Measurements from ENCODE around the gene TMEM198. TPM values are rescaled to one million over a fixed set of nuclear protein-coding genes. Genes with fewer than 3 reads are reported as not detected.

TMEM198 gene
- total and polyA plus RNA-seq, 9 of the 15 experiments (the other 6 are each of a cell fraction or from before 2014, with no cell fraction given) = 0.03 to 3.8 (median 1.0) TPM

DNA sequence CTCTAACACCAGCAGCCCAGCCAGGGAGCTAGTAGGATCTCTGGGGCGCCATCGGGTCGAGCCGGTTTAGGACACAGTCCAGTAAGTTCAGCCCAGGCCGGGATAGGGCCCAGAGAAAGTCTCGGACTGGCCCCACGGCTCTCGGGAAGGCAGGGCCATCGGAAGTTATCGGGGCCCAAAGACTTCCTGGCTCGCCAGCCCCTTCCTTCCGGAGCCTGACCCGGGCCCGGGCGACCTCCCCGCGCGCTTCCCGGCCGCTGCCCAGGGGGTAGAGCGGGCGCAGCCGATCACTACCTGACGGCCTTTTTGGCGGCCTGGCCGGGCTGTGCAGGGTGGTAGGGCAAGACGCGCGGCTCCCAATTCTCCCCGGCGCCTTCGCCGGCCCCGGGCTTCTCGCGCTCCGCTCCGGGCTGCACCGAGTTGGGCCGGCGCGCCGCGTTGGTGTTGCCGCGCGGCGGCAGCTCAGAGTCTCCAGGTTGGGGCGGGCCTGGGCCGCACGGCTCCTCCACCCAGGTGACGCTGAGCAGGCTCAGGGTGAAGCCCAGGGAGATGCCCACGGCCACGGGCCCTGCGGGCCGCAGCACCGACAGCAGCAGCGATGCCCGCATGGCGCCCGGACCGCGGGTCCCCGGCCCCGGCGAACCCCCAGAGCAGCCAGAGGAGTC, 765 bp upstream of the TMEM198 start (continued):
- TF ChIP-seq, protein P1, sequence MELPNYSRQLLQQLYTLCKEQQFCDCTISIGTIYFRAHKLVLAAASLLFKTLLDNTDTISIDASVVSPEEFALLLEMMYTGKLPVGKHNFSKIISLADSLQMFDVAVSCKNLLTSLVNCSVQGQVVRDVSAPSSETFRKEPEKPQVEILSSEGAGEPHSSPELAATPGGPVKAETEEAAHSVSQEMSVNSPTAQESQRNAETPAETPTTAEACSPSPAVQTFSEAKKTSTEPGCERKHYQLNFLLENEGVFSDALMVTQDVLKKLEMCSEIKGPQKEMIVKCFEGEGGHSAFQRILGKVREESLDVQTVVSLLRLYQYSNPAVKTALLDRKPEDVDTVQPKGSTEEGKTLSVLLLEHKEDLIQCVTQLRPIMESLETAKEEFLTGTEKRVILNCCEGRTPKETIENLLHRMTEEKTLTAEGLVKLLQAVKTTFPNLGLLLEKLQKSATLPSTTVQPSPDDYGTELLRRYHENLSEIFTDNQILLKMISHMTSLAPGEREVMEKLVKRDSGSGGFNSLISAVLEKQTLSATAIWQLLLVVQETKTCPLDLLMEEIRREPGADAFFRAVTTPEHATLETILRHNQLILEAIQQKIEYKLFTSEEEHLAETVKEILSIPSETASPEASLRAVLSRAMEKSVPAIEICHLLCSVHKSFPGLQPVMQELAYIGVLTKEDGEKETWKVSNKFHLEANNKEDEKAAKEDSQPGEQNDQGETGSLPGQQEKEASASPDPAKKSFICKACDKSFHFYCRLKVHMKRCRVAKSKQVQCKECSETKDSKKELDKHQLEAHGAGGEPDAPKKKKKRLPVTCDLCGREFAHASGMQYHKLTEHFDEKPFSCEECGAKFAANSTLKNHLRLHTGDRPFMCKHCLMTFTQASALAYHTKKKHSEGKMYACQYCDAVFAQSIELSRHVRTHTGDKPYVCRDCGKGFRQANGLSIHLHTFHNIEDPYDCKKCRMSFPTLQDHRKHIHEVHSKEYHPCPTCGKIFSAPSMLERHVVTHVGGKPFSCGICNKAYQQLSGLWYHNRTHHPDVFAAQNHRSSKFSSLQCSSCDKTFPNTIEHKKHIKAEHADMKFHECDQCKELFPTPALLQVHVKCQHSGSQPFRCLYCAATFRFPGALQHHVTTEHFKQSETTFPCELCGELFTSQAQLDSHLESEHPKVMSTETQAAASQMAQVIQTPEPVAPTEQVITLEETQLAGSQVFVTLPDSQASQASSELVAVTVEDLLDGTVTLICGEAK (IDR thresholded peaks at IDR 0.05) = peak; percentile 78
- TF ChIP-seq, protein P1 (CRISPR knock-in tag; IDR thresholded peaks at IDR 0.05) = no peak
- TF ChIP-seq FOSL1 (tag; conservative IDR thresholded peaks at IDR 0.05) = peak; percentile 36; the same call in 1 of the 2 replicates
- TF ChIP-seq, protein P2, sequence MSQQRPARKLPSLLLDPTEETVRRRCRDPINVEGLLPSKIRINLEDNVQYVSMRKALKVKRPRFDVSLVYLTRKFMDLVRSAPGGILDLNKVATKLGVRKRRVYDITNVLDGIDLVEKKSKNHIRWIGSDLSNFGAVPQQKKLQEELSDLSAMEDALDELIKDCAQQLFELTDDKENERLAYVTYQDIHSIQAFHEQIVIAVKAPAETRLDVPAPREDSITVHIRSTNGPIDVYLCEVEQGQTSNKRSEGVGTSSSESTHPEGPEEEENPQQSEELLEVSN (IDR thresholded peaks at IDR 0.05; ENCODE audit: borderline replicate concordance in 1 of 2, extremely low read depth in 1 of 2, insufficient read depth in 1 of 2, insufficient read length in 1 of 2, low read depth in 1 of 2, low read length in 1 of 2, poor library complexity in 1 of 2, severe bottlenecking in 1 of 2) = peak in 1 of 2 experiments; percentile 53
- peak; percentile 84 for TF ChIP-seq POLR2G (IDR thresholded peaks at IDR 0.05; ENCODE audit: low read depth, low read length)
- TF ChIP-seq, protein P3, sequence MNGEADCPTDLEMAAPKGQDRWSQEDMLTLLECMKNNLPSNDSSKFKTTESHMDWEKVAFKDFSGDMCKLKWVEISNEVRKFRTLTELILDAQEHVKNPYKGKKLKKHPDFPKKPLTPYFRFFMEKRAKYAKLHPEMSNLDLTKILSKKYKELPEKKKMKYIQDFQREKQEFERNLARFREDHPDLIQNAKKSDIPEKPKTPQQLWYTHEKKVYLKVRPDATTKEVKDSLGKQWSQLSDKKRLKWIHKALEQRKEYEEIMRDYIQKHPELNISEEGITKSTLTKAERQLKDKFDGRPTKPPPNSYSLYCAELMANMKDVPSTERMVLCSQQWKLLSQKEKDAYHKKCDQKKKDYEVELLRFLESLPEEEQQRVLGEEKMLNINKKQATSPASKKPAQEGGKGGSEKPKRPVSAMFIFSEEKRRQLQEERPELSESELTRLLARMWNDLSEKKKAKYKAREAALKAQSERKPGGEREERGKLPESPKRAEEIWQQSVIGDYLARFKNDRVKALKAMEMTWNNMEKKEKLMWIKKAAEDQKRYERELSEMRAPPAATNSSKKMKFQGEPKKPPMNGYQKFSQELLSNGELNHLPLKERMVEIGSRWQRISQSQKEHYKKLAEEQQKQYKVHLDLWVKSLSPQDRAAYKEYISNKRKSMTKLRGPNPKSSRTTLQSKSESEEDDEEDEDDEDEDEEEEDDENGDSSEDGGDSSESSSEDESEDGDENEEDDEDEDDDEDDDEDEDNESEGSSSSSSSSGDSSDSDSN (IDR thresholded peaks at IDR 0.05; ENCODE audit: borderline replicate concordance in 1 of 2, low read depth in 2 of 2, low read length in 2 of 2) = peak; percentile 76 to 79; a peak in 1 of 4 replicates
- no peak for TF ChIP-seq FOXM1 (IDR thresholded peaks at IDR 0.05; ENCODE audit: low read depth)
- TF ChIP-seq FOXM1 (CRISPR knock-in tag; IDR thresholded peaks at IDR 0.05; ENCODE audit: low read depth) = peak; percentile 85; the same call in 1 of the 2 replicates
- peak; percentile 68 for TF ChIP-seq ETV1 (tag; conservative IDR thresholded peaks at IDR 0.05; ENCODE audit: low read depth)
- TF ChIP-seq ZFX (CRISPR knock-in tag; IDR thresholded peaks at IDR 0.05) = peak; percentile 74
- no peak for TF ChIP-seq MAFK (IDR thresholded peaks at IDR 0.05; ENCODE audit: low read length)
- TF ChIP-seq ZNF354B (CRISPR knock-in tag; IDR thresholded peaks at IDR 0.05) = no peak
- TF ChIP-seq SAP30 (IDR thresholded peaks at IDR 0.05; ENCODE audit: borderline replicate concordance, insufficient read depth, low read depth, low read length, poor library complexity, severe bottlenecking) = peak; percentile 39
- TF ChIP-seq TAF15 (IDR thresholded peaks at IDR 0.05; ENCODE audit: low read depth, low read length) = no peak

All from K562 (cell line).